NCI-H2107 treated with DMSO at 0.1 percent for 48 hours (cell line): Measurements from ENCODE around the gene NOC4L.
A peak's percentile ranks its signal among the peaks of the same experiment; 100 is the strongest.
"Not testable (repeated sequence)": the region's sequence is repeated elsewhere in the genome, so short reads cannot be mapped to it uniquely, and the experiment has no call there.

Source experiments
- DNase-seq: peaks from one replicate; lab custom pipeline; 2025; ENCODE audit not compliant: unreplicated experiment; lab: John Stamatoyannopoulos, UW

Gene NOC4L

DNA sequence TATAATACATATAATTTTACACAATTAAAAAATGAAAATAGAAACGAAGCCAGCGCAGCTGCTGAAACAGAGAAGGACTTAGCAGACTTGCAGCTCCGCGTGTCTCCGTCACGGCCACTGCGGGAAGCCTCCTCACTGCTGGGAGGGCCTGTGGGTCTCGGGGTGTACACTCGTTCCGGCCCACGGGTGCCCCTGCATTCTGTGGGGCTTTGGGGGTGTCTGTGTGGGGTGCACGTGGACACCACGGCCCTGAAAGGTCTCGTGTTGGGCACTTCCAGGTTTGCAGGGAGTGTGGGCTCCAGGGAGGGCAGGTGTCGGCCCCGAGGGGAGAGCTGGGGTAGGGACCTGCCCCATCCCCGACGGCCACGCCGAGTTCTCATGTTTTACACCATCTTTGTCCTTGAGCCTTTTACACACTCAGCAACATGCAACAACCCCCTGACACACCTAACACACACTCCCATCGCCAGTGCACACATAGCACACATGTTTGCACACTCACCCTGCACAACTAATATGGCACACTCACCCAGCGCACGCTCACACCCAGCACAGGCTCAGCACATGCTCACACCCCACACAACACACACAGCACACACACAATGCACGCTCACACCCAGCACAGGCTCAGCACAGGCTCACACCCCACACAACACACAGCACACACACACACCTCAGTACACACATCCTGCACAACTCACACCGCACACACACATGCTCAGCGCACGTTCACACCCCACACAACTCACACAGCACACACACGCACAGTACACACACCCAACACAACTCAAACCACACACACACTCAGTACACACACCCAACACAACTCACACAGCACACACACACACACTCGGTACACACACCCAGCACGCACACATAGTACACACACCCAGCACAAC is 36.6 kb downstream of the NOC4L start:
- DNase-seq, result no peak

DNA sequence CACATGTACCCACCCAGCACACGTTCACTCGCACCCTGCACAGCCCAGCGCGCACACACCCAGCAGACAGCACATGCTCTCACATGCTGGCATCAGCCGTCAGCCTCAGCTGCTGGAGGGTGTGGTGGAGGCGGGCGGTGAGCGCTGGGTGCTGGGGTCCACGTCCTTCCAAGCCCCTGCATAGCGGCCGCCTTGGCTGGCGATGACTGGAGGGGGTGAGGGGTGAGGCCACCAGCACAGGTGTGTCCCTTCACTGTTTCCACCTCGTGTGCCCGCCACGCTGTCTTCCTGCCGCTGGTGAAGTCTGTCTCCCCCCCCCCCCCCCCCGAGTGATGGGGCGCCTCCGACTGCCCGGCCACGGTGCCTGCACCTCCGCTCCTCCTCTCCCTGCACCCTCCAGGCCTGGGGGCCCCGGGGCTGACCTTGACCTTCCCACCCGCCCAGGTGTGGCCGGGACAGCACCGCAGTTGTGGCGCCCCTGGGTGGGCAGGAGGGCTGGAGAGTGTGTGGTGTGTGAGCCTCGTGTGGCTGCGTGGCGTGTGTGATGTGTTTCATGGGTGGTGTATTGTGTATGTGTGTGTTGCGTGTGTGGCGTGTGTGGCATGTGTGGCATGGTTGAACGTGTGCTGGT is 37.4 kb downstream of the NOC4L start:
- DNase-seq, result no peak

DNA sequence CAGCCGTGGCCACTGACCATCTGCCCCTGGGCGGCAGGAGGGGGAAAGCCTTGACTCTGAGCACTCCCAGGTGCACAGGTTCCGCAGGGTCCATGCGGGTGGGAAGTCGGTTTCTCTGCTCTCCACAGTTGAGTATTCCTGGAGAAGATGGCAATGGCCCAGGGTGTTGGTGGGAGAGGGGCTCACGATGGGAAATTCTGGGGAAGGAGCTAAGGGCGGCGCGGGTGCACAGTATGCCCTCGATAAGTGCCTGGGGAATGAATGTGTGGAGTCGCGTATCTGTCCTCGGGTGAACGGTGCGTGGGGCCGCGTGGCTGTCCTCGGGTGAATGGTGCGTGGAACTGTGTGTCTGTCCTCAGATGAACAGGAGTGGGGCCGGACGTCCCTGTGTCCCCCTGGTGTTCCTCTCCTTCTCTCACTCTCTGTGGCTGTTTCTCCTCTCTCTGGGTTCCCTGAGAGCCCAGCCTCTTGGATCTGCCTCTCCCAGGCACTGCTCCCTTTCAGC is 38.0 kb downstream of the NOC4L start:
- no peak for DNase-seq

DNA sequence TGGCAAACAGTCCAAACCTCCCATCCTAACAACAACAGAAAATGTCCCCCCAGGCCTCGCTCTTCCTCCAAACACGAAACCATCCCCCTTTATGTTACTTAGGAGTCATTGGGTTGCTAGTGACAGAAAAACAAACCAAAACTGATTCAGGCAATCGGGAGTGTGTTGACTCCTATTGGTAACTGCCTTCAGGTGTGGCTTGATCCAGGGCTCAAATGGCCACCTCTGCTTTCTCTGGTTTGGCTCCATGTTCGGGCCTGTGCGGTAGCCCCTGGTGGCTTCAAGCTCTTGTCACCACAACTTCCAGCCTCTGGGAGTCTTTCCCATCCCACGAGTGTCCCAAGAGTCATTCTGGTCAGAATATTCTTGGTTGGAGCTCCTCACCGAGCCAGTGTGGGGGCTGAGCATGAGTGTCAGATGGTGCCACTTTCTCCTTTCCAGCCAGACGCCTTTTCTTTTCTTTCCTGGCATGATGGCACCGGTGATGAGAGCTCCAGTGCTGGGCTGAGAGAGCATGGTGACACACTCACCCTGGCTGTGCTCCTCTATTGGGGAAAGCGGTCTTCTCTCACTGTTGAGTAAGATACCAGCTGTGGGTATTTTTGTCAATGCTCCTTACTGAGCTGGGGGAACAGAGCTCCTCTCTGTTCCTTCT is 38.6 kb downstream of the NOC4L start:
- no peak for DNase-seq

DNA sequence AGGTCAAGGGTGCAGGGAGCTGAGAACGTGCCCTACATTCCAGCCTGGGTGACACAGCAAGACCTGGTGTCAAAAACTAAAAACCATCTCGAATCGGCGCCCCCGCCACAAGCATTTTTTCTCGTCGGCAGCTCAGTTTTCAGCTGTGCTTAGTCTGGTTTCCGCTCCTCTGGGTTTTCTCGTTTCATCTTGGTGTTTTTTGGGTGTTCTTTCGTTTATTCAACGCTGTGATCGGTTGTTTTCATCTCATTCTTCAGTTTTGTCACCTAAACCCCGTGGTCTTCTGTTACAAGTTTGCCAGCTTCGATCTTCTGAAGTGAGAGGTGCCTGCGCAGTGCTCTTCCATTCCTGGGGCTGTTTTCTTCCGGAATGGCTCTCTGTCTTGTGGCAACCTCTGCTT is 41.4 kb downstream of the NOC4L start:
- no peak for DNase-seq

DNA sequence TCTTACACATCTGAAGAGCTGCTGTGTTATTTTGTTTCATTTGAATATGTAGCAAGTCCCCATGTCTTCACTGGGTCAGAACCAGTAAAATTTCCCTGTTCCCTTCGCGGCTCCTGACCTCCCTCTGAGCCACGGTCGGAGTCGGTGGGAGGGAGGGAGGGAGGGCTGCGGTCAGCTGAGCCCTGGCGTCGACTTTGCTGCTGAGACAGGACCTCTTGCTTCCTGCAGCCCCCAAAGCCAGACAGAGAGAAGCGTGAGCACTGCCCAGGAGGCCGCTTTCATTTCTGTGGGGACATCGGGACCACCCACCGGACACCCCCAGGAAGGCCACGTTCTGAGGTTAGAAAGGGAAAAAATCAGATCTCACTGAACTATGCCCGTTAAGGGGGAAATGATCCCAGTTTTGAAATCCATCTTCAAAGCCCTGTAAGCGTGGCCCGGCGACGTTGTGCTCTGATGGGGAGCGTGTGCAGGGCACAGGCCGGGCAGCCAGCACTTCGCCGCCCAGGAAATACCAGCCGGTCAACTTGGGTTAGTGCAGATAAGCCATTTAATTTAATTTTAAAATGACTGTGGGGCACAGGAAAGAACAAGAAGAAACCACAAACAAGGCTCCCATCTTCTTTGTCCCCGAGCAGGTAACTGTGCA is 42.1 kb downstream of the NOC4L start:
- DNase-seq, result no peak

DNA sequence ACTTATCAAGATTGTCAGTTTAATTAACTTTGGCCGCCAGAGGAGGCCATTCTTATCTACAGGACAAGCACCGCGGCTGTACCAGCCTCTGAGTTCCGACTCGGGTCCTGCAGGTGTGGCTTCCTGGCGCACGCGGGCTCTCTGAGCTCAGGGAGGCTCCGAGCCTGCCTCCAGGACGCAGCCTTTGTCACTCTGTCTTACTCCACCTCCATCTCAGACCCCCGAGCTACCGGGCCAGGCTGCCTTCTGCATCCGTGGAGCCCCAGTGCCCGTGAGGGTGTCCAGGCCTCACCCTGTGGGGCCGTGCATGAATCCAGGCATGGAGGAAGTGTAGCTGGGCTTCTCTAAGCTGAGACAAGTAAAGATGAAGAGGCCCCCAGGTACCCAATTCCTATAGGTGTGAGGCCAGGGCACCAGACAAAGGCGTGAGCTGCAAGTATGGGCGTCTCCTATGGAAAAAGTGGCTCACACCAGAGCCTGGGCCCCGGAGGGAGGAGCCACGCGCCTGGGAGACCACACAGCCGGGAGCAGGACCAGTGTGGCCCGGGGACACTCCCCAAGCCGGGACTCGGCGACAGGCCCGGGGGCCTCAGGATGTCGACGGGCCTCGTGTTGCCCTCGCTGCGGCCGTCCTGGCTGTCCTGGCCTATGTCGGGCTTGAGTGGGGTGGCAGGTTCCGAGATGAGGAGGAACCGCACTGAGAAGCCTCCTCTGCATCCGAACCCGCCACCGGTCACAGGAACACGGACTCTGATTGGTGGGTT is 42.8 kb downstream of the NOC4L start:
- DNase-seq, result no peak

DNA sequence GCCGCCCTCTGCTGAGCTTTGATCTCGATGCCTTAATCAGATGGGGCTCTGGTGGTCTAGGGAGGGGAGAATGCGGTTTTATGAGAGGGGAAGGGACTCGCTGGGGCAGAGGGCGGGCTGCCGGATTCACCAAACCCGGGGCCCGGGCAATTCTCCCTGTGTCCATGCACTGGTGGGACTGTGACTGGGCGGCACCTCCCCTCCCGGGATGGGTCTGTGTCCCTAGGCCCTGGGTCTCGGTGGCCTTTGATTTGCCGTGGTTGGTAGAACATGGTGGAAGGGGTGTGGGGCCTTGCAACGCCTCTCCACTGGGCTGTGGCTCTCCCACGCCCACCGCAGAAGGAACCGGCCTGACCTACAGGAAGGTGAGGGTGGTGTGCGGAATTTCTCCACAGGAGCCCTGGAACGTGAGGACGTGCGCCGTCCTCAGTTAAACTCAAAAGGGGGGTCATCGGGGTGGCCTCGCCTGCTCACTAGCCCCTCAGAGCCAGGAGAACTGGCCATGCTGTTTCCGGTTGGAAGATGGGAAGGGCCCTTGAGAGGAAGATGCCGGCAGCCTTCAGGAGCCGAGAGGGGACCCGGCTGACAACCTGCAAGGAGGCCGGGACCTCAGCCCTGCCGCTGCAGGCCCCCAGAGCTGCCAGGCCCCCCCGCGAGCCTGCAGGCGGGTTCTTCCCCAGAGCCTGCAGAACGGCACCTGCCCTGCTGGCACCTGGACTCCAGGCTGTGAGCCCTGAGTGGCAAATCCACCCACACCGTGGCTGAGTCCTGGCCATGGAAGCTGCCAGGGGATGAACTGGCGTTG is 43.6 kb downstream of the NOC4L start:
- DNase-seq, result no peak

DNA sequence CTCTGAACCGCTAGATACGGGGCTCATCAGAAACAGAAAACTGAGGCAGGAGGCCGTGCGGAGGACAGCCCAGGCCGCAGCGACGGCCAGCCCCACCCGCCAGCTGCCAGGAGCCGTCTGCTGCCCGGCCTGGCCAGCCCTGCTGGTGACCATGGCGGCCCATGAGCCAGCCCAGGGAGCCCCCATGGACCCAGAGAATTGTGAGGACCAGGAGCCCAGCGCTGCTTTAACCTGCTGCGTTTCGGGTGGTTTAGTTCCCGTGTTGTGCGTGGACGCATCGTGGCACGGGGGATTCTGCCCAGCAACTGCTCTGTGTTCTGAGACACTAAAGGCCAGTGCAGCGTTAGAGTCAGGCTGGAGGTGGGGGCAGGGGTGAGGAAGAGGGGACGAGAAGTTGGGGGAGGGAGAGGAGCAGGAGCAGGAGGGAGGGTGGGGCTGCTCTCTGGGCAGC is 44.2 kb downstream of the NOC4L start:
- no peak for DNase-seq

DNA sequence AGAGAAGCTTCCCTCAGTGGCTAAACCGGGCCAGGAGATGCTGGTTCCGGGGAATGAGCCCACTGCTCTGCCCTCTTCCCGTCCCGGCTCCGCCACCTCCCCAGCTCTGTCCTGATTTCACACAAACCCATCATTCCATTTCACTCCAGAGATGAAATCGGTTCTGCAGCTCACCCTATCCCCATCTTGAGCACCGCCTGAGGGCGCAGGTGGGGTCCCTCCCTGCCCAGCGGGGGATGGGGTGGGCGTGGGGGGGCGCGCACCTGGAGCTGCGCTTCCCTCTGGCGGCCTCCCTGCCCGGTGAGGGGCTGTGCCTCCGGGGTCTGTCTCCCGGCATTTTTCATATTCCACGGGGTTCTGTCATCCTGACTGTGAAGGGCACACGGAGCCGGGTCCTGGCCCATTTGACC is 44.7 kb downstream of the NOC4L start:
- DNase-seq, result no peak

DNA sequence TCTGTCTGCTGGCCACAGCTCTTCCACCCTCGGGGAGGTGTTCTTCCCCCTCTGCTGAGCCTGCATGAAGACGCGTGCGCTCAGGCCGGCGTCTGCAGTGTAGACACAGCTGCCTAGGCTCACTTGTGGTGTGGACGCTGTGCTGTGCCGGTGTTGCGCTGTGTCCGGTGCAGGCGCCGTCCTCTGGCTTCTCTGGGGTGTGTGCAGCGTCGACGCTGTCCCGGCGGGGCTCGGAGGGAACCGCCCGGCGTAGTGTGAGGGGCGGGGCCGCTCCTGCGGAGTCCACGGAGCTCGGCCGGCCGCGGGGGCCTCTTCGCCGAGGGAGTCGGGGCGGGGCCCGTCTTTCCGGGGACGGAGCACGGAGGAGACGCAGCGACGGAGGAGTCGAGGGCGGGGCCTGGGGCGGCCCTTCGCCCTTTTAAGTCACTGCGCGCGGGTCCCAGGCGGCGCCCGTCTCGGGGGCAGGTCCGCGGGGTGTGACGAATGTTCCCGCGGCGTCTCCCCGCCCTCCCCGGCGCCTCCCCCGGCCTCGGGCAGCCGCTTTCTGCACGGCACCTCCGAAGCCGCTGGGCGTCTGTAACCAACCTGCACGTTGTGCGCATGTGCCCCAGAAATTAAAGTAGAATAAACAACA is 45.2 kb downstream of the NOC4L start:
- DNase-seq, result peak; percentile 21

DNA sequence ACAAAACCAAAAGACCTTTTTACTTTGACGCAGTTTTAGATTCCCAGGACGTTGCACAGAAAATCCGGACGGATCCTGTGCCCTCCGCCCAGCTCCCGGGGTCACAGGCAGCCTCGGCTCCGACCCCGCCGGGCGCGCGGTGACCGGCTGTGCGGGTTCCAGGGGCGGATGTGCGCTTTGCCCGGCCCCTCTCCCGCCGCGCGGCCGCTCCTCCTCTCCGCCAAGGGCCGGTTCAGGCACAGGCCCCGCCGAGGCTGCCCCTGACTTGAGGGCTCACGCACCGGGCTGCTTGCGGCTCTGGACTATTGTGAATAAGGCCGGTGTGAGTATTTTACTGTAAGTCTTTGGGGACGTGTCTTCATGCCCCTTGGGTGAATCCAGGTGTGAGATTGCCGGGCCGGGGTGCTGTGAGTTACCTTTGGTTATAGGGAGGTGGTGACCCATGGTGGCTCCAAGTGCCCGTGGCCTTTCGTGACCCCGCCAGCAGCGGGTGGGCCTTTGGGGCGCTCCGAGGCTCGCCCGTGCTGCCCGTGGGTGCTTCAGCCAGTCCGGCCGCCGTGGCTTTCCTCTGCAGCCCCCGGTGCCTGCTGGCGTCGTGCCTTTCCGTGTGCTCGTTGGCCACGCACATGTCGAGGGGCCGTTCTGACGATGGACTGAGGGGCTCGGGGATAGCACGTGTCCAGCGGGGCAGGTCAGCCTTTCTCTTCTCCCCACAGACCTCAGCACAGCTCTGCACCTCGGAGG is 45.9 kb downstream of the NOC4L start:
- DNase-seq, result no peak

DNA sequence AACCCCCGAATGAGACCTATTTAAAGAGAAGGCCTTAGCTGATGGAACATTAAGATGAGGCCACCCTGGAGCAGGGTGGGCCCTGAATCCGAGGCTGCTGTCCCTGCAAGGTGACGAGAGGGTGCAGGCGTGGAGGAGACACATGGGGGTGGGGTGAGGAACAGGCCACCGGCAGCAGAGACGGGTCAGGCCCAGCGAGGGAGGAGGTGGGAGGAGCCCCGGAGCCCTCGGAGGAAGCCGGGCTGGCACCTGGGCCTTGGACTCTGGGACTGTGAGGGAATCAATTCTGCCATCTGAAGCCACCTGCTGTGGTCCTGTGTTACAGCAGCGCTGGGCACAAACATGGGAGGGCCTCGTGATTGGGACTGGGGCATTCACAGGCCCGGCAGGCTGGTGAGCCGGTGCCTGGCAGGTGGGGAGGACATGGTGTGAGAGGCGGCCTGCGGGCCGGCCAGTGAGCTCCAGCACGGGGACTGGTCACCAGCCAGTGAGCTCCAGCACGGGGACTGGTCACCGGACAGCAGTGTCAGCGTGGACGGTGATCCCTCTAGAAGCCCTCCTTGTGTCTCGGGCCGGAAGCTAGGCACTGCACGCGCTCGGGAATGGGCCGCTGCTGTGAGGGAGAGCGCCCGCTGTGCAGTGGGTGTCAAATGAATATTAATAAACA is 46.7 kb downstream of the NOC4L start:
- no peak for DNase-seq

DNA sequence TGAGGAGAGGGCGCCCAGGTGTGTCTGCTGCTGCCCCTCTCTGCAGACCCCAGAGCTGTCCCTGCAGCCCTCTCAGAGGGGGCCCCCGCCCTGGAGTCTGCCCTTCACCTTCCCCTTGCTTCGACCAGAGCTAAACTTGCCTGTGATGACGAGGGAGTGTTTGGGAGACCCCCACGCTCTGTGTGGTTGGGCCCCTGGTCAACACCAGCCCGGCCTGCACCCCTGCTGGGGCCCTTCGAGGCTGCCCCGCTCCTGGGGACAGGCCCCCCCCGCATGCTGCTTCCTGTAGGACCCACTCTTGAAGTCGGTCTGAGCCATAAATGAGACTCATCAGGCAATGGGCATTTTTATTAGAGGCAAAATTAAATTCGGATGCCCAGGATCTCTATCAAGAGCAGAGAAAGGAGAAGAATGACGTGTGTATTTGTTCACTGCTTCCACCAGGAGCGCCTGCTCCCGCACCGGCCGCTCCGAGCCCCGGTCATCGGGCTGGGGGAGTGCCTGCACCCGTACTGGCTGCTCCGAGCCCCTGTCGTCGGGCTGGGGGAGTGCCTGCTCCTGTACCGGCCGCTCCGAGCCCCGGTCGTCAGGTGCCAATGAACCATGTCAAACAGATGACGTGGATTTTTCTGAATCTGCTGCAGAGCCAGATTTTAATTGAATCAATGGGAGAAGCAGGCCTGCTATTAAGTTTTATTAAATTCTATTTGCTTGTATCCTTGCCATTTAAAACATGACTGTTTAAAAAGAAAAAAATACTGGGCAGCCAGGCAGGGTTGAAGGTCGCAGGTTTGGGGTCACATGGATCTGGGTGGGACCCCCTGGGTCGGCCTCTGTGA is 47.7 kb downstream of the NOC4L start:
- no peak for DNase-seq

DNA sequence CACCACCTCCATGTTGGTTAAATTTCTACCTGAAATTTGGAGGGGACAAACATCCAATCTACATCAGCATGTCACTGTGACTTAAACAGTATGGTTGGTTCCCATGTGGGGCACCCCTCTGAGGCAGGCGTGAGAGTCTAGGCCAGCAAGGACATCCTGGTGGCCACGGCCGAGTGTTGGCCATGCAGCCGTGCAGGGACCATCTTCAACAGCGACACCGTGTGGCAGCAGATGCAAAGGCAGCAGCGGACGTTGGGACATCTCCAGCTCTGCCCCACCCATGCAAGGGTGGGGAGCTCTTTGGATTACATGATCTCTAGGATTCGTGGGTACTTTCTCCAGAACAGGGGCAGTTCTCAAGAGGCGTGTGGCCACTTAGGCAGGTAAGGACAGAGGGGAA is 49.8 kb downstream of the NOC4L start:
- no peak for DNase-seq

DNA sequence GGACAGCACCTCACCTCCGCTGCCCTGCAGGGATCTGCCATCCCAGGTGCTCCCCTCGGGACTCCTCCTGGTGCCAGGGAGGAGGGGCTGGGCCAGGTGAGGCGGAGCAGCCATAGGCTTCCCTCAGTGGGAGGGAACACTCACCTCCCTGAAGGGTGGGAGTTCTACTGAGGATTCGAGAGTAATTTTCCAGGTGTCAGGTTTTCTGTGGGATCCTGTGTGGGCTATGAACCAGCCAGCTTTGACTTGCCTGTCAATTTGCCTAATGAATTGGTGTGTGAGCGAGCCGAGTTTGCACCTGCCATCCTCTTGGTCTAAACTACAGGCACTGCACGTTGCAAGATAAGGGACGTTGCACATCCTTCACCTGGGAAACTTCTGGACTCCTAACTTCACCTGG is 50.3 kb downstream of the NOC4L start:
- DNase-seq, result peak; percentile 85

DNA sequence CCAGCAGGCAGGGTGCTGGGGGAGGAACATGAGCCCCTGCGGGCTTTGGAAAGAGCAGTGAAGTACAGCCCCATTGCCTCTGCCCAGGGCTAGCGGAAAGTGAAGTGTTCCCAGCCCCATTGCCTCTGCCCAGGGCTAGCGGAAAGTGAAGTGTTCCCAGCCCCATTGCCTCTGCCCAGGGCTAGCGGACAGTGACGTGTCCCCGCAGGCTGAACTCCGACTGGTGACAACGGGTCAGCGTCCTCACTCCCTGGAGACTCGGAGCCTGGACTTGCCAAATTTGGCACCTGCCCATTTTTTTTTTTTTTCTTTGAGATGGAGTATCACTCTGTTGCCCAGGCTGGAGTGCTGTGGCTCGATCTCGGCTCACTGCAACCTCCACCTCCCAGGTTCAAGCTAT is 51.0 kb downstream of the NOC4L start:
- not testable (repeated sequence) for DNase-seq
